Fibroblast of lung (primary cell): ENCODE results near the gene LKAAEAR1.

Experiments used
- CTCF ChIP-seq, 2 donors: IDR thresholded peaks in 1 of 2; conservative IDR thresholded peaks in 1 of 2; 1 replicate in 1 of 2; 2 replicates in 1 of 2; pipeline ENCODE4 v1.5.1; 2011 to 2012; ENCODE audit warnings: low read length in 2 of 2, control low read depth in 1 of 2, inconsistent platforms in 1 of 2, low read depth in 1 of 2, mild to moderate bottlenecking in 1 of 2
- EZH2 ChIP-seq: IDR thresholded peaks from 2 replicates; pipeline ENCODE4 v1.5.1; 2012; ENCODE audit warnings: low read length, control low read depth, mild to moderate bottlenecking; ENCODE audit errors: missing control alignments

GRCh38 chr20:64130876-64131275, 46.7 kb upstream of the LKAAEAR1 start:
- TF ChIP-seq EZH2 (no peak), CTCF (conservative IDR thresholded peaks at IDR 0.05 in 1 of 2, IDR thresholded peaks at IDR 0.05 in 1 of 2; ENCODE audit: low read depth in 1 of 2, low read length in 2 of 2) (no peak)
